ENCODE results near the gene APH1A. TPM values are rescaled to one million over a fixed set of nuclear protein-coding genes. Genes with fewer than 3 reads are reported as not detected.

The APH1A gene
- total and polyA plus RNA-seq, 9 of the 15 experiments (the other 6 are each of a cell fraction or from before 2014, with no cell fraction given) = 5.6 to 123 (median 77.0) TPM

DNA sequence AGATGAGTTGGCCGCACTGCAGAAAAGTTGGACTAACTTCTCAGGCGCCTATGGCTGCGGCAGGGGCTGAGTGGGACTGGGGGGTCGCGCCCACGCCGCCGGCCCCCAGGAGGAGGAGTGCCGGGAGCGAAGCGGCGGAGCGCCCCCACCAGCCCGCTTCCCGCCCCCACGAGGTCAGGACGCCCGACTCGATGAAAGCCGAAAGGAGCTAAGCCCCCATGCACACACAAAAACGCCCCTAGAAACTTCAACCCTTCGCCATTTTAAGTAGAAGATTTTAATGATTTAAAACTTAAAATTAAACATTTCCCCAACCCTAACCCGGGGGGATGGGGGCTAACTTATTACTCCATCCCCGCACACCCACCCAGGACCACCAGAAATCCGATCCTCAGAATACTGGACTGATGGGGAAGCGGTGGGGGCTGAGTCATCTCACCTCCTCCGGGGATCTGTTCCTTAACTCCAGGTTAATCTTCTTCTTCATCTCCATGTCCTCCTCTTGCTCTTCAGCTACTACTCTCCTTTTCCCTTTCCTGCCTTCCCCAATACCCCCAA lies 33.4 kb downstream of the APH1A start (continued):
- no peak for TF ChIP-seq SLC30A9 (CRISPR knock-in tag; IDR thresholded peaks at IDR 0.05)
- no peak for TF ChIP-seq KHSRP (IDR thresholded peaks at IDR 0.05)
- TF ChIP-seq, protein P1, sequence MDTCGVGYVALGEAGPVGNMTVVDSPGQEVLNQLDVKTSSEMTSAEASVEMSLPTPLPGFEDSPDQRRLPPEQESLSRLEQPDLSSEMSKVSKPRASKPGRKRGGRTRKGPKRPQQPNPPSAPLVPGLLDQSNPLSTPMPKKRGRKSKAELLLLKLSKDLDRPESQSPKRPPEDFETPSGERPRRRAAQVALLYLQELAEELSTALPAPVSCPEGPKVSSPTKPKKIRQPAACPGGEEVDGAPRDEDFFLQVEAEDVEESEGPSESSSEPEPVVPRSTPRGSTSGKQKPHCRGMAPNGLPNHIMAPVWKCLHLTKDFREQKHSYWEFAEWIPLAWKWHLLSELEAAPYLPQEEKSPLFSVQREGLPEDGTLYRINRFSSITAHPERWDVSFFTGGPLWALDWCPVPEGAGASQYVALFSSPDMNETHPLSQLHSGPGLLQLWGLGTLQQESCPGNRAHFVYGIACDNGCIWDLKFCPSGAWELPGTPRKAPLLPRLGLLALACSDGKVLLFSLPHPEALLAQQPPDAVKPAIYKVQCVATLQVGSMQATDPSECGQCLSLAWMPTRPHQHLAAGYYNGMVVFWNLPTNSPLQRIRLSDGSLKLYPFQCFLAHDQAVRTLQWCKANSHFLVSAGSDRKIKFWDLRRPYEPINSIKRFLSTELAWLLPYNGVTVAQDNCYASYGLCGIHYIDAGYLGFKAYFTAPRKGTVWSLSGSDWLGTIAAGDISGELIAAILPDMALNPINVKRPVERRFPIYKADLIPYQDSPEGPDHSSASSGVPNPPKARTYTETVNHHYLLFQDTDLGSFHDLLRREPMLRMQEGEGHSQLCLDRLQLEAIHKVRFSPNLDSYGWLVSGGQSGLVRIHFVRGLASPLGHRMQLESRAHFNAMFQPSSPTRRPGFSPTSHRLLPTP (IDR thresholded peaks at IDR 0.05; ENCODE audit: borderline replicate concordance, extremely low read depth, insufficient read length) = no peak
- TF ChIP-seq, protein P2, sequence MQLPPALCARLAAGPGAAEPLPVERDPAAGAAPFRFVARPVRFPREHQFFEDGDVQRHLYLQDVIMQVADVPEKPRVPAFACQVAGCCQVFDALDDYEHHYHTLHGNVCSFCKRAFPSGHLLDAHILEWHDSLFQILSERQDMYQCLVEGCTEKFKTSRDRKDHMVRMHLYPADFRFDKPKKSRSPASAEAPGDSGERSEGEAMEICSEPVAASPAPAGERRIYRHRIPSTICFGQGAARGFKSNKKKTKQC (CRISPR knock-in tag; IDR thresholded peaks at IDR 0.05) = no peak
- no peak for TF ChIP-seq ETS2 (tag; IDR thresholded peaks at IDR 0.05; ENCODE audit: borderline replicate concordance, poor library complexity, severe bottlenecking)
- TF ChIP-seq ZFP1 (CRISPR knock-in tag; IDR thresholded peaks at IDR 0.05) = no peak
- peak in 1 of 2 experiments; percentile 28; a peak in 2 of 4 replicates for TF ChIP-seq MAZ (CRISPR knock-in tag; conservative IDR thresholded peaks at IDR 0.05 in 1 of 2, IDR thresholded peaks at IDR 0.05 in 1 of 2)
- TF ChIP-seq, protein P3, sequence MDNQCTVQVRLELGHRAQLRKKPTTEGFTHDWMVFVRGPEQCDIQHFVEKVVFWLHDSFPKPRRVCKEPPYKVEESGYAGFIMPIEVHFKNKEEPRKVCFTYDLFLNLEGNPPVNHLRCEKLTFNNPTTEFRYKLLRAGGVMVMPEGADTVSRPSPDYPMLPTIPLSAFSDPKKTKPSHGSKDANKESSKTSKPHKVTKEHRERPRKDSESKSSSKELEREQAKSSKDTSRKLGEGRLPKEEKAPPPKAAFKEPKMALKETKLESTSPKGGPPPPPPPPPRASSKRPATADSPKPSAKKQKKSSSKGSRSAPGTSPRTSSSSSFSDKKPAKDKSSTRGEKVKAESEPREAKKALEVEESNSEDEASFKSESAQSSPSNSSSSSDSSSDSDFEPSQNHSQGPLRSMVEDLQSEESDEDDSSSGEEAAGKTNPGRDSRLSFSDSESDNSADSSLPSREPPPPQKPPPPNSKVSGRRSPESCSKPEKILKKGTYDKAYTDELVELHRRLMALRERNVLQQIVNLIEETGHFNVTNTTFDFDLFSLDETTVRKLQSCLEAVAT (IDR thresholded peaks at IDR 0.05) = no peak
- no peak; the same call in 1 of the 2 replicates for TF ChIP-seq STAG1 (CRISPR knock-in tag; IDR thresholded peaks at IDR 0.05; ENCODE audit: borderline replicate concordance)
- TF ChIP-seq, protein P4, sequence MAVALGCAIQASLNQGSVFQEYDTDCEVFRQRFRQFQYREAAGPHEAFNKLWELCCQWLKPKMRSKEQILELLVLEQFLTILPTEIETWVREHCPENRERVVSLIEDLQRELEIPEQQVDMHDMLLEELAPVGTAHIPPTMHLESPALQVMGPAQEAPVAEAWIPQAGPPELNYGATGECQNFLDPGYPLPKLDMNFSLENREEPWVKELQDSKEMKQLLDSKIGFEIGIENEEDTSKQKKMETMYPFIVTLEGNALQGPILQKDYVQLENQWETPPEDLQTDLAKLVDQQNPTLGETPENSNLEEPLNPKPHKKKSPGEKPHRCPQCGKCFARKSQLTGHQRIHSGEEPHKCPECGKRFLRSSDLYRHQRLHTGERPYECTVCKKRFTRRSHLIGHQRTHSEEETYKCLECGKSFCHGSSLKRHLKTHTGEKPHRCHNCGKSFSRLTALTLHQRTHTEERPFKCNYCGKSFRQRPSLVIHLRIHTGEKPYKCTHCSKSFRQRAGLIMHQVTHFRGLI (CRISPR knock-in tag; IDR thresholded peaks at IDR 0.05) = no peak

All from K562 (cell line).